Progenitor cell of endocrine pancreas (in vitro differentiated cells): ENCODE measurements around the gene DNER. TPM values are rescaled to one million over a fixed set of nuclear protein-coding genes. Genes with fewer than 3 reads are reported as not detected.
A peak's percentile ranks its signal among the peaks of the same experiment; 100 is the strongest.

Experiments
- DNase-seq: peaks from one replicate; pipeline ENCODE4 v3.0.0; 2021; ENCODE audit warnings: low spot score; ENCODE audit not compliant: unreplicated experiment
- H3K27ac Mint-ChIP-seq: 2 replicates; pipeline ENCODE4 v1.8.0; 2021; ENCODE audit warnings: mild to moderate bottlenecking, moderate library complexity, mixed read lengths
- H3K27me3 Mint-ChIP-seq: 2 replicates; pipeline ENCODE4 v1.8.0; 2021; ENCODE audit warnings: mixed read lengths
- H3K36me3 Mint-ChIP-seq: 2 replicates; pipeline ENCODE4 v1.8.0; 2022; ENCODE audit warnings: mixed read lengths; ENCODE audit not compliant: insufficient read depth
- H3K4me1 Mint-ChIP-seq: 2 replicates; pipeline ENCODE4 v1.8.0; 2021; ENCODE audit warnings: low read depth, mixed read lengths
- H3K4me3 Mint-ChIP-seq: 2 replicates; pipeline ENCODE4 v1.8.0; 2021; ENCODE audit warnings: low read depth, mild to moderate bottlenecking, moderate library complexity, mixed read lengths
- H3K9me3 Mint-ChIP-seq: 2 replicates; pipeline ENCODE4 v1.8.0; 2021; ENCODE audit warnings: low read depth, mixed read lengths
- total RNA-seq: library from RNA; stranded (reverse); gene quantifications from 2 replicates; pipeline ENCODE4 v1.2.1, GENCODE V29; 2021
- TF ChIP-seq, protein P1 (sequence below): fragments of 200-600 bp; sonication (generic); IDR thresholded peaks from one replicate; pipeline ENCODE4 v1.5.0; 2021; ENCODE audit warnings: antibody characterized with exemption, mild to moderate bottlenecking; ENCODE audit not compliant: unreplicated experiment

DNER gene
- total RNA-seq, 1 donor from 2014 or later = 0.91 TPM

GRCh38 chr2:229445501-229446211 is 268.7 kb downstream of the DNER start:
- no peak overlapping the region for H3K27ac Mint-ChIP-seq
- TF ChIP-seq, protein P1, sequence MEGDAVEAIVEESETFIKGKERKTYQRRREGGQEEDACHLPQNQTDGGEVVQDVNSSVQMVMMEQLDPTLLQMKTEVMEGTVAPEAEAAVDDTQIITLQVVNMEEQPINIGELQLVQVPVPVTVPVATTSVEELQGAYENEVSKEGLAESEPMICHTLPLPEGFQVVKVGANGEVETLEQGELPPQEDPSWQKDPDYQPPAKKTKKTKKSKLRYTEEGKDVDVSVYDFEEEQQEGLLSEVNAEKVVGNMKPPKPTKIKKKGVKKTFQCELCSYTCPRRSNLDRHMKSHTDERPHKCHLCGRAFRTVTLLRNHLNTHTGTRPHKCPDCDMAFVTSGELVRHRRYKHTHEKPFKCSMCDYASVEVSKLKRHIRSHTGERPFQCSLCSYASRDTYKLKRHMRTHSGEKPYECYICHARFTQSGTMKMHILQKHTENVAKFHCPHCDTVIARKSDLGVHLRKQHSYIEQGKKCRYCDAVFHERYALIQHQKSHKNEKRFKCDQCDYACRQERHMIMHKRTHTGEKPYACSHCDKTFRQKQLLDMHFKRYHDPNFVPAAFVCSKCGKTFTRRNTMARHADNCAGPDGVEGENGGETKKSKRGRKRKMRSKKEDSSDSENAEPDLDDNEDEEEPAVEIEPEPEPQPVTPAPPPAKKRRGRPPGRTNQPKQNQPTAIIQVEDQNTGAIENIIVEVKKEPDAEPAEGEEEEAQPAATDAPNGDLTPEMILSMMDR = no peak
- H3K4me1 Mint-ChIP-seq = peaks cover 1% of the 10 kb centered on the region
- H3K9me3 Mint-ChIP-seq = no peaks in the 10 kb centered on the region
- no peak overlapping the region for H3K4me3 Mint-ChIP-seq
- DNase-seq = no peak
- no peaks in the 10 kb centered on the region for H3K36me3 Mint-ChIP-seq
- H3K27me3 Mint-ChIP-seq = peaks cover 2% of the 10 kb centered on the region

DNA sequence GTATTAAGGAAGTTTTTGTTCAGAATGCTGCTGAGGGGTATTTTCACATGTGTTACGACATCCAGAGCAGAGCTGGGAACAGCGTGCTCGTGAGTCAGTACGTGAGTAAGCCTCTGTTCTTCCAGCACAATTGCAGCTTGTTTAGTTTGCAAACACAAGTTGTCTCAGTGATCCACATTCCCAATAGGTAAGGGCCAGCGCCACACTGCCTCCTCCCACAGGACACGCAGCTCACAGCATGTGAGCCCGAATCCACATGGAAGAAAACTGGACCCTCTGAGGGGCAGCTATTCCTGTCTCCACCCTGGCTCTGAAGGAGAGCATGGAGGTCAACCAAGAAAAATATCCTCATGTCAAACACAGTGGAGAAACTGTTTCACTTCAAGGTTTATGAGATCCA is 269.3 kb downstream of the DNER start:
- TF ChIP-seq, protein P1 = no peak
- Mint-ChIP-seq H3K9me3 (no peaks in the 10 kb centered on the region), H3K4me3 (no peak overlapping the region), H3K36me3 (no peaks in the 10 kb centered on the region), H3K27me3 (peaks cover 2% of the 10 kb centered on the region), H3K4me1 (peaks cover 1% of the 10 kb centered on the region), H3K27ac (peak overlapping the region; percentile 70)
- no peak for DNase-seq

- H3K27me3 Mint-ChIP-seq = peaks cover 2% of the 10 kb centered on the region
- no peaks in the 10 kb centered on the region for H3K36me3 Mint-ChIP-seq
Measured at GRCh38 chr2:229443546-229444268, 270.6 kb downstream of the DNER start.

GRCh38 chr2:229443141-229443540 is 271.2 kb downstream of the DNER start:
- TF ChIP-seq, protein P1 = no peak
- H3K4me1 Mint-ChIP-seq = peaks cover 1% of the 10 kb centered on the region
- no peak for DNase-seq
- no peaks in the 10 kb centered on the region for H3K36me3 Mint-ChIP-seq
- H3K27ac Mint-ChIP-seq = no peak overlapping the region
- H3K27me3 Mint-ChIP-seq = peaks cover 2% of the 10 kb centered on the region
- H3K4me3 Mint-ChIP-seq = no peak overlapping the region
- no peaks in the 10 kb centered on the region for H3K9me3 Mint-ChIP-seq

More at GRCh38 chr2:229443546-229444268, 270.6 kb downstream of the DNER start:
- H3K9me3 Mint-ChIP-seq = no peaks in the 10 kb centered on the region
- H3K4me3 Mint-ChIP-seq = no peak overlapping the region
- no peak overlapping the region for H3K27ac Mint-ChIP-seq
- peaks cover 1% of the 10 kb centered on the region for H3K4me1 Mint-ChIP-seq
- DNase-seq = no peak
- TF ChIP-seq, protein P1 = no peak

DNA sequence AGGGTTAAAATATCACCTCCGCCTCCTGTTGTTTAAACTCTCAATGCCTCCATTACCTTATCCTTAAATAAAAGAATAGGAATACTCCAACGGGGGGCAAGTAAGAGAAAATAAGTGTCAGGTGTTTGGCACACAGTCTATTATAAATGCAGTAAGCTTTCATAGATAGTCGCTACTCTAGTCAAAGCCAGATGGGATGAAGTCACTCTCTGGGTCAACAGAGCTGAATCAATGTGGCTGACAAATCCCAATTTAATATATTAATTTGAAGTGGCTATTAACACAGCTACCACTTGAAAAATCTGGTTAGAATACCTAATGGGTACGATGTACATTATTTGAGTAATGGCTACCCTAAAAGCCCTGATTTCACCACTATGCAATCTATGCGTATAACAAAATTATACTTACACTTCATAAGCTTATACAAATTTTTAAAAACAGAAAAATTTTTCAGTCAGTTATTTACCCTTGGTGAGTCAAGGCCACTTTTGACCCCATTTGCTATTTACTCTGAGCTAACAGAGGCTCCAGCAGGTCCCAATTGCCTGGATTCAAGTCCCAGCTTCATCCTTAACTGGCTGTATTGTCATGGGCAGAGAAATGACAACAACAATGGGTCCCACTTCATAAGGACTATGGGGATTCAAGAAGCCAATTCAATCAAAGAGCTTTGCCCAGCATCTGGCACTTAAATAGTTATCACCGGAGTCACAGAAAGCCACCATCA is 275.8 kb downstream of the DNER start:
- Mint-ChIP-seq H3K9me3 (peaks cover 2% of the 10 kb centered on the region), H3K27me3 (no peaks in the 10 kb centered on the region), H3K36me3 (no peaks in the 10 kb centered on the region), H3K4me3 (no peak overlapping the region), H3K4me1 (peaks cover 1% of the 10 kb centered on the region), H3K27ac (no peak overlapping the region)
- DNase-seq = no peak
- TF ChIP-seq, protein P1 = no peak
